IMR-90 (cell line): ENCODE results near the gene EXOC1L. TPM values are rescaled to one million over a fixed set of nuclear protein-coding genes. Genes with fewer than 3 reads are reported as not detected.

ENCODE experiments used
- ATAC-seq: fragments of 200-7000 bp; cut with Tn5 transposase; 2 replicates; pipeline ENCODE4 v1.9.1; 2020; ENCODE audit warnings: low read depth, mild to moderate bottlenecking, moderate library complexity
- BruUV-seq: library from RNA; stranded (reverse); fragments of 400-500 nt; replicated peaks from 2 replicates; lab custom pipeline; 2021; lab: Mats Ljungman, UMichigan
- CTCF ChIA-PET: fragments of 300-600 bp; formaldehyde crosslinking; extraction: SDS; loops from one replicate; lab custom pipeline; 2021; ENCODE audit warnings: antibody characterized with exemption; lab: Yijun Ruan, JAX
- POLR2A ChIA-PET: fragments of 300-600 bp; sonication (Branson Sonifier 250); formaldehyde crosslinking; loops from one replicate; lab custom pipeline; 2022; ENCODE audit warnings: antibody characterized with exemption; ENCODE audit not compliant: unreplicated experiment; lab: Charles Lee
- DNase-seq: peaks from one replicate; pipeline ENCODE4 v3.0.0; 2013
- H2AFZ ChIP-seq: replicated peaks from 2 replicates; pipeline ENCODE3; 2013; ENCODE audit warnings: low read length, mild to moderate bottlenecking; ENCODE audit not compliant: poor library complexity
- H2AK5ac ChIP-seq: 2 replicates; pipeline ENCODE4 v1.6.1; 2013; ENCODE audit warnings: low read depth, low read length, inconsistent platforms
- H2AK9ac ChIP-seq: replicated peaks from 2 replicates; pipeline ENCODE3; 2013; ENCODE audit warnings: mild to moderate bottlenecking, low read depth, low read length, moderate library complexity; ENCODE audit not compliant: poor library complexity
- H2BK120ac ChIP-seq: 2 replicates; pipeline ENCODE4 v1.6.1; 2013; ENCODE audit warnings: low read depth, low read length, inconsistent platforms
- H2BK15ac ChIP-seq: 3 replicates; pipeline ENCODE4 v1.6.1; 2013; ENCODE audit warnings: low read depth, low read length, inconsistent platforms
- H2BK20ac ChIP-seq: 2 replicates; pipeline ENCODE4 v1.6.1; 2013; ENCODE audit warnings: low read depth, mild to moderate bottlenecking, inconsistent platforms, low read length, moderate library complexity
- H2BK5ac ChIP-seq: 2 replicates; pipeline ENCODE4 v1.6.1; 2013; ENCODE audit warnings: mild to moderate bottlenecking, low read depth, low read length, inconsistent platforms; ENCODE audit not compliant: poor library complexity, severe bottlenecking
- H3K14ac ChIP-seq: replicated peaks from 2 replicates; pipeline ENCODE4 v1.6.1; 2013; ENCODE audit warnings: low read depth, low read length, inconsistent platforms
- H3K18ac ChIP-seq: 2 replicates; pipeline ENCODE4 v1.6.1; 2013; ENCODE audit warnings: low read depth, low read length, control low read depth
- H3K23ac ChIP-seq: 2 replicates; pipeline ENCODE4 v1.6.1; 2013; ENCODE audit warnings: low read depth, low read length, inconsistent platforms
- H3K27ac ChIP-seq: 2 replicates; pipeline ENCODE4 v1.5.1; 2013; ENCODE audit warnings: mild to moderate bottlenecking, control low read depth, low read length; ENCODE audit not compliant: insufficient read depth
- H3K27me3 ChIP-seq: 2 replicates; pipeline ENCODE4 v1.6.1; 2013; ENCODE audit warnings: low read length; ENCODE audit not compliant: control insufficient read depth, insufficient read depth
- H3K36me3 ChIP-seq: 2 replicates; pipeline ENCODE4 v1.6.1; 2013; ENCODE audit warnings: low read length, mixed read lengths; ENCODE audit not compliant: control insufficient read depth, insufficient read depth
- H3K4ac ChIP-seq: 2 replicates; pipeline ENCODE4 v1.6.1; 2013; ENCODE audit warnings: low read depth, low read length, inconsistent platforms
- H3K4me1 ChIP-seq: 2 replicates; pipeline ENCODE4 v1.6.1; 2013; ENCODE audit warnings: low read length, mixed read lengths; ENCODE audit not compliant: control insufficient read depth, insufficient read depth
- H3K4me2 ChIP-seq: 2 replicates; pipeline ENCODE4 v1.6.1; 2013; ENCODE audit warnings: low read depth, mild to moderate bottlenecking, control low read depth, low read length, moderate library complexity
- H3K4me3 ChIP-seq: 2 replicates; pipeline ENCODE4 v1.5.1; 2013; ENCODE audit warnings: low read depth, mild to moderate bottlenecking, control low read depth, low read length, moderate library complexity; ENCODE audit not compliant: insufficient read depth
- H3K56ac ChIP-seq: 2 replicates; pipeline ENCODE4 v1.6.1; 2013; ENCODE audit warnings: low read length, inconsistent platforms; ENCODE audit not compliant: insufficient read depth; ENCODE audit errors: extremely low read depth
- H3K79me1 ChIP-seq, 2 experiments: 2 replicates each; pipeline ENCODE4 v1.6.1; 2013; ENCODE audit warnings: low read length in 2 of 2, inconsistent platforms in 1 of 2, low read depth in 1 of 2
- H3K9ac ChIP-seq: 2 replicates; pipeline ENCODE4 v1.6.1; 2013; ENCODE audit warnings: low read depth, low read length, control low read depth
- H3K9me1 ChIP-seq: 2 replicates; pipeline ENCODE4 v1.6.1; 2013; ENCODE audit warnings: low read length, inconsistent platforms; ENCODE audit not compliant: insufficient read depth
- H3K9me3 ChIP-seq: 2 replicates; pipeline ENCODE4 v1.6.1; 2013; ENCODE audit warnings: low read length; ENCODE audit not compliant: control insufficient read depth, insufficient read depth
- H4K20me1 ChIP-seq: 2 replicates; pipeline ENCODE4 v1.6.1; 2013; ENCODE audit warnings: low read length, inconsistent platforms; ENCODE audit not compliant: insufficient read depth
- H4K5ac ChIP-seq: 2 replicates; pipeline ENCODE4 v1.6.1; 2013; ENCODE audit warnings: mild to moderate bottlenecking, low read depth, low read length, control low read depth
- H4K8ac ChIP-seq, 2 experiments: 2 replicates each; pipeline ENCODE4 v1.6.1; 2013; ENCODE audit warnings: low read depth in 2 of 2, low read length in 2 of 2, control low read depth in 1 of 2, inconsistent platforms in 1 of 2
- H4K91ac ChIP-seq: 2 replicates; pipeline ENCODE4 v1.6.1; 2013; ENCODE audit warnings: low read depth, low read length, inconsistent platforms; ENCODE audit not compliant: insufficient read depth
- BHLHE40 ChIP-seq: fragments of 150-350 bp; IDR thresholded peaks from 2 replicates; pipeline ENCODE4 v1.6.1; 2016; ENCODE audit warnings: mild to moderate bottlenecking, low read depth, low read length
- CEBPB ChIP-seq: IDR thresholded peaks from 2 replicates; pipeline ENCODE4 v1.6.1; 2012; ENCODE audit warnings: low read depth, low read length, improper control_type of control experiment
- CHD1 ChIP-seq: IDR thresholded peaks from 2 replicates; pipeline ENCODE4 v1.6.1; 2012; ENCODE audit warnings: low read depth, low read length, improper control_type of control experiment
- CTCF ChIP-seq: conservative IDR thresholded peaks from 2 replicates; pipeline ENCODE4 v1.5.1; 2012; ENCODE audit warnings: mild to moderate bottlenecking, low read depth, low read length, improper control_type of control experiment
- ELK1 ChIP-seq: fragments of 150-350 bp; IDR thresholded peaks from 2 replicates; pipeline ENCODE4 v1.6.1; 2016; ENCODE audit warnings: low read depth, mild to moderate bottlenecking, low read length, moderate library complexity, borderline replicate concordance
- FOS ChIP-seq: fragments of 150-350 bp; IDR thresholded peaks from 2 replicates; pipeline ENCODE4 v1.6.1; 2016; ENCODE audit warnings: low read depth, low read length
- MAFK ChIP-seq: IDR thresholded peaks from 2 replicates; pipeline ENCODE4 v1.6.1; 2012; ENCODE audit warnings: low read depth, low read length, improper control_type of control experiment
- MAZ ChIP-seq: IDR thresholded peaks from 2 replicates; pipeline ENCODE4 v1.6.1; 2012; ENCODE audit warnings: low read depth, mild to moderate bottlenecking, low read length, improper control_type of control experiment, moderate library complexity, borderline replicate concordance
- MXI1 ChIP-seq: IDR thresholded peaks from 2 replicates; pipeline ENCODE4 v1.6.1; 2012; ENCODE audit warnings: low read depth, mild to moderate bottlenecking, low read length, moderate library complexity, borderline replicate concordance
- NFE2L2 ChIP-seq: fragments of 150-350 bp; IDR thresholded peaks from 2 replicates; pipeline ENCODE4 v1.6.1; 2016; ENCODE audit warnings: low read depth, mild to moderate bottlenecking, low read length
- POLR2A ChIP-seq: IDR thresholded peaks from 2 replicates; pipeline ENCODE4 v1.6.1; 2012; ENCODE audit warnings: mild to moderate bottlenecking, low read depth, low read length
- RAD21 ChIP-seq: IDR thresholded peaks from 2 replicates; pipeline ENCODE4 v1.6.1; 2012; ENCODE audit warnings: low read length, improper control_type of control experiment
- RCOR1 ChIP-seq: IDR thresholded peaks from 2 replicates; pipeline ENCODE4 v1.6.1; 2012; ENCODE audit warnings: mild to moderate bottlenecking, low read length, improper control_type of control experiment; ENCODE audit not compliant: insufficient replicate concordance
- RFX5 ChIP-seq: IDR thresholded peaks from 2 replicates; pipeline ENCODE4 v1.8.0; 2012; ENCODE audit warnings: low read depth, mild to moderate bottlenecking, low read length, moderate library complexity
- SMC3 ChIP-seq: fragments of 150-350 bp; IDR thresholded peaks from 2 replicates; pipeline ENCODE4 v1.6.1; 2016; ENCODE audit warnings: low read depth, mild to moderate bottlenecking, antibody characterized with exemption, low read length, moderate library complexity
- USF2 ChIP-seq: fragments of 150-350 bp; IDR thresholded peaks from 2 replicates; pipeline ENCODE4 v1.6.1; 2017; ENCODE audit warnings: mild to moderate bottlenecking, antibody characterized with exemption, low read length, low read depth
- dilution Hi-C: fragments of 300-500 bp; cut with HindIII; formaldehyde crosslinking; loops from one replicate; pipeline ENCODE4 v1.14.3; 2018; ENCODE audit warnings: low sequenced_read_pairs; ENCODE audit not compliant: unreplicated experiment
- in situ Hi-C: fragments of 300-500 bp; cut with MboI; formaldehyde crosslinking; loops from 3 replicates; pipeline ENCODE4 v1.14.3; 2019; ENCODE audit warnings: low sequenced_read_pairs, inconsistent platforms, mixed read lengths
- intact Hi-C: fragments of 100-400 bp; cut with micrococcal nuclease; formaldehyde crosslinking; loops from 2 replicates; pipeline ENCODE4 v1.10.0; 2022
- polyA plus RNA-seq, 3 experiments: library from polyadenylated mRNA; depleted of rRNA; stranded (reverse); fragments of >200 nt; gene quantifications; 2 replicates each; pipeline ENCODE4 v1.2.3, GENCODE V29; 2012; ENCODE audit warnings: low replicate concordance in 1 of 3
- total RNA-seq: library from RNA; depleted of rRNA; stranded (reverse); fragments of >200 nt; gene quantifications from 2 replicates; pipeline ENCODE4 v1.2.3, GENCODE V29; 2012

Gene EXOC1L
- total and polyA plus RNA-seq, 2 of the 4 experiments (the other 2 are of a cell fraction), result not detected

GRCh38 chr4:55876387-55876786 is 56.8 kb downstream of the EXOC1L start:
- no peaks in the 10 kb centered on the region for H3K9me3 ChIP-seq
- no peak overlapping the region for H3K4me2 ChIP-seq
- H2BK120ac ChIP-seq, result no peak overlapping the region
- no peak overlapping the region for H3K9ac ChIP-seq
- no peak overlapping the region for H3K4ac ChIP-seq
- no peak overlapping the region for H2BK5ac ChIP-seq
- TF ChIP-seq MAZ (no peak), CTCF (no peak), ELK1 (no peak), POLR2A (no peak), MAFK (no peak), NFE2L2 (no peak), FOS (no peak), SMC3 (no peak), USF2 (no peak), RFX5 (no peak), RCOR1 (no peak), CHD1 (no peak), MXI1 (no peak), RAD21 (no peak), BHLHE40 (no peak), CEBPB (no peak)
- 0 out of 4 replicates have a peak, but pooled peaks cover 0 to 5% of the 10 kb centered on the region in 2 experiments for H3K79me1 ChIP-seq
- H2AK5ac ChIP-seq, result no peak overlapping the region
- ATAC-seq (no peak), DNase-seq (no peak)
- POLR2A ChIA-PET, result interaction anchor here (0.5 kb wide), 1 partner anchor 11 kb away, joined by 3 read pairs; no protein-coding TSS in a partner anchor
- H2BK20ac ChIP-seq, result no peak overlapping the region
- H3K27ac ChIP-seq, result no peak overlapping the region
- no peak overlapping the region for H2AFZ ChIP-seq
- CTCF ChIA-PET, result no interaction called here
- no peak overlapping the region for H3K4me3 ChIP-seq
- H3K36me3 ChIP-seq, result peaks cover 22% of the 10 kb centered on the region
- no peak overlapping the region for H2BK15ac ChIP-seq
- no peak overlapping the region for H4K5ac ChIP-seq
- H2AK9ac ChIP-seq, result no peak overlapping the region
- H3K14ac ChIP-seq, result no peak overlapping the region
- H3K56ac ChIP-seq, result no peak overlapping the region
- in situ Hi-C loops, result no loop called here
- no peaks in the 10 kb centered on the region for H3K4me1 ChIP-seq
- intact Hi-C loops, result no loop called here
- no TSS peak for BruUV-seq
- dilution Hi-C loops, result no loop called here
- no peaks in the 10 kb centered on the region for H3K9me1 ChIP-seq
- no peak overlapping the region for H3K23ac ChIP-seq
- no peaks in the 10 kb centered on the region for H3K27me3 ChIP-seq
- no peaks in the 10 kb centered on the region for H4K20me1 ChIP-seq
- no peak overlapping the region for H4K91ac ChIP-seq
- no peak overlapping the region for H4K8ac ChIP-seq
- H3K18ac ChIP-seq, result no peak overlapping the region
